SK-N-SH (cell line): ENCODE data around the gene OR14I1.

Experiments used
- CTCF ChIP-seq: fragments of 200-600 bp; sonication (generic); IDR thresholded peaks from 2 replicates; pipeline ENCODE4 v1.6.1; 2017; ENCODE audit warnings: antibody characterized with exemption, mild to moderate bottlenecking, moderate library complexity
- EP300 ChIP-seq, 2 experiments: IDR thresholded peaks; 2 replicates each; pipeline versions ENCODE4 v1.4.0 to v1.6.1; 2012; ENCODE audit warnings: borderline replicate concordance in 1 of 2, low read depth in 1 of 2, low read length in 1 of 2
- EZH2phosphoT487 ChIP-seq: fragments of 200-600 bp; sonication (generic); IDR thresholded peaks from 2 replicates; pipeline ENCODE4 v1.6.1; 2017; ENCODE audit warnings: low read depth, mixed run types, mild to moderate bottlenecking, antibody characterized with exemption, moderate library complexity, borderline replicate concordance
- FOSL2 ChIP-seq: IDR thresholded peaks from 2 replicates; pipeline ENCODE4 v1.4.0; 2012; ENCODE audit warnings: low read depth, mild to moderate bottlenecking, moderate library complexity, borderline replicate concordance
- JUND ChIP-seq: IDR thresholded peaks from 2 replicates; pipeline ENCODE4 v1.4.0; 2012
- MAX ChIP-seq: IDR thresholded peaks from 2 replicates; pipeline ENCODE4 v1.4.0; 2012; ENCODE audit warnings: low read depth
- POLR2AphosphoS5 ChIP-seq: IDR thresholded peaks from 2 replicates; pipeline ENCODE4 v1.6.1; 2012; ENCODE audit warnings: low read depth, low read length
- REST ChIP-seq: IDR thresholded peaks from 2 replicates; pipeline ENCODE4 v1.6.1; 2012; ENCODE audit warnings: mild to moderate bottlenecking, low read depth, low read length, moderate library complexity
- RFX5 ChIP-seq: IDR thresholded peaks from 2 replicates; pipeline ENCODE4 v1.6.1; 2012; ENCODE audit warnings: mild to moderate bottlenecking, improper control_type of control experiment, low read length
- SIN3A ChIP-seq: IDR thresholded peaks from 2 replicates; pipeline ENCODE4 v1.6.1; 2012; ENCODE audit warnings: low read depth, mild to moderate bottlenecking, low read length, moderate library complexity, borderline replicate concordance
- TAF1 ChIP-seq: IDR thresholded peaks from 2 replicates; pipeline ENCODE4 v1.6.1; 2012; ENCODE audit warnings: low read depth, mild to moderate bottlenecking, low read length, moderate library complexity, borderline replicate concordance
- TCF12 ChIP-seq: IDR thresholded peaks from 2 replicates; pipeline ENCODE4 v1.4.0; 2012
- YY1 ChIP-seq: IDR thresholded peaks from 2 replicates; pipeline ENCODE4 v1.4.0; 2012; ENCODE audit warnings: low read depth, mild to moderate bottlenecking
- ZBTB33 ChIP-seq: IDR thresholded peaks from 2 replicates; pipeline ENCODE4 v1.4.0; 2012; ENCODE audit warnings: low read depth, borderline replicate concordance

GRCh38 chr1:248686815-248687214 is 15.8 kb downstream of the OR14I1 start:
- TF ChIP-seq CTCF (peak; percentile 37; the same call in 1 of the 2 replicates), MAX (no peak), EP300 (IDR thresholded peaks at IDR 0.05; ENCODE audit: borderline replicate concordance in 1 of 2, low read depth in 1 of 2, low read length in 1 of 2) (no peak), FOSL2 (no peak), SIN3A (no peak), TAF1 (no peak), POLR2AphosphoS5 (no peak), TCF12 (no peak), REST (no peak), RFX5 (no peak), JUND (no peak), ZBTB33 (no peak), EZH2phosphoT487 (no peak), YY1 (no peak)
